ENCODE results near the gene TCF7L2. TPM values are rescaled to one million over a fixed set of nuclear protein-coding genes. Genes with fewer than 3 reads are reported as not detected.

The TCF7L2 gene
- 10 to 100 TPM in 2 of 3 donors, 1 to 10 TPM in 1; 5.4 to 21.3 (median 20.0) TPM for polyA plus RNA-seq

- peak within 1 kb of the TSS; percentile 73 for H3K27ac ChIP-seq (ENCODE audit: low read depth, low read length)
Observed at GRCh38 chr10:112949875-112950507, at the start of gene TCF7L2. TSS of gene TCF7L2 (plus strand) at chr10:112950247. CDS start at chr10:112950757, 510 bp downstream.

GRCh38 chr10:112902730-112903129 is 47.3 kb upstream of the TCF7L2 start:
- 91 to 96% (median 95%) methylated on average over 1 of the region's 1 CpG for WGBS, 3 donors
- H3K27ac ChIP-seq (ENCODE audit: low read depth, low read length) = no peak overlapping the region

More at GRCh38 chr10:112949875-112950507, at the start of gene TCF7L2:
- WGBS, 3 donors = 1% methylated on average over 36 to 39 of the region's 39 CpGs

GRCh38 chr10:112904000-112904399 is 46.0 kb upstream of the TCF7L2 start:
- no peak overlapping the region for H3K27ac ChIP-seq (ENCODE audit: low read depth, low read length)
- WGBS, 3 donors = 63 to 85% (median 69%) methylated on average over 2 of the region's 2 CpGs

- H3K27ac ChIP-seq (ENCODE audit: low read depth, low read length) = no peak overlapping the region
Observed at GRCh38 chr10:112906945-112907344, 43.1 kb upstream of the TCF7L2 start.

GRCh38 chr10:112907893-112908292 is 42.2 kb upstream of the TCF7L2 start:
- 69 to 86% (median 83%) methylated on average over 6 of the region's 6 CpGs for WGBS, 3 donors
- no peak overlapping the region for H3K27ac ChIP-seq (ENCODE audit: low read depth, low read length)

More at GRCh38 chr10:112906945-112907344, 43.1 kb upstream of the TCF7L2 start:
- 80 to 86% (median 86%) methylated on average over 8 of the region's 8 CpGs for WGBS, 3 donors

GRCh38 chr10:112911206-112911605 is 38.8 kb upstream of the TCF7L2 start:
- 72 to 96% (median 75%) methylated on average over 2 of the region's 2 CpGs for WGBS, 3 donors
- no peak overlapping the region for H3K27ac ChIP-seq (ENCODE audit: low read depth, low read length)

- WGBS, 3 donors = 61 to 76% (median 63%) methylated on average over 15 of the region's 15 CpGs
Observed at GRCh38 chr10:112912410-112912928, 37.6 kb upstream of the TCF7L2 start.

GRCh38 chr10:112913255-112913654 is 36.8 kb upstream of the TCF7L2 start:
- no peak overlapping the region for H3K27ac ChIP-seq (ENCODE audit: low read depth, low read length)
- WGBS, 3 donors = 83 to 100% (median 94%) methylated on average over 1 of the region's 1 CpG

More at GRCh38 chr10:112912410-112912928, 37.6 kb upstream of the TCF7L2 start:
- no peak overlapping the region for H3K27ac ChIP-seq (ENCODE audit: low read depth, low read length)

- 58 to 91% (median 76%) methylated on average over 9 of the region's 9 CpGs for WGBS, 3 donors
Observed at GRCh38 chr10:112913661-112914287, 36.3 kb upstream of the TCF7L2 start.

GRCh38 chr10:112914288-112914952 is 35.6 kb upstream of the TCF7L2 start:
- WGBS, 3 donors = 79 to 83% (median 81%) methylated on average over 7 of the region's 7 CpGs

More at GRCh38 chr10:112913661-112914287, 36.3 kb upstream of the TCF7L2 start:
- H3K27ac ChIP-seq (ENCODE audit: low read depth, low read length) = no peak overlapping the region

GRCh38 chr10:112915590-112916572 is 34.2 kb upstream of the TCF7L2 start:
- WGBS, 3 donors = 43 to 83% (median 76%) methylated on average over 11 of the region's 11 CpGs
- no peak overlapping the region for H3K27ac ChIP-seq (ENCODE audit: low read depth, low read length)

More at GRCh38 chr10:112914288-112914952, 35.6 kb upstream of the TCF7L2 start:
- H3K27ac ChIP-seq (ENCODE audit: low read depth, low read length) = no peak overlapping the region

- WGBS, 3 donors = 92 to 97% (median 95%) methylated on average over 3 of the region's 3 CpGs
- no peak overlapping the region for H3K27ac ChIP-seq (ENCODE audit: low read depth, low read length)
Observed at GRCh38 chr10:112917681-112918080, 32.4 kb upstream of the TCF7L2 start.

- H3K27ac ChIP-seq (ENCODE audit: low read depth, low read length) = no peak overlapping the region
- 48 to 60% (median 56%) methylated on average over 1 of the region's 1 CpG for WGBS, 3 donors
Observed at GRCh38 chr10:112918771-112919170, 31.3 kb upstream of the TCF7L2 start.

- 86 to 95% (median 86%) methylated on average over 7 of the region's 7 CpGs for WGBS, 3 donors
- no peak overlapping the region for H3K27ac ChIP-seq (ENCODE audit: low read depth, low read length)
Observed at GRCh38 chr10:112919721-112920120, 30.3 kb upstream of the TCF7L2 start.

GRCh38 chr10:112926906-112927688 is 22.9 kb upstream of the TCF7L2 start:
- WGBS, 3 donors = 81 to 90% (median 88%) methylated on average over 5 of the region's 5 CpGs
- no peak overlapping the region for H3K27ac ChIP-seq (ENCODE audit: low read depth, low read length)

GRCh38 chr10:112927980-112928379 is 22.1 kb upstream of the TCF7L2 start:
- 79 to 93% (median 84%) methylated on average over 2 of the region's 2 CpGs for WGBS, 3 donors

GRCh38 chr10:112932658-112933057 is 17.4 kb upstream of the TCF7L2 start:
- no peak overlapping the region for H3K27ac ChIP-seq (ENCODE audit: low read depth, low read length)
- 95 to 98% (median 97%) methylated on average over 4 of the region's 4 CpGs for WGBS, 3 donors

More at GRCh38 chr10:112927980-112928379, 22.1 kb upstream of the TCF7L2 start:
- H3K27ac ChIP-seq (ENCODE audit: low read depth, low read length) = no peak overlapping the region
